Measurements from ENCODE around the gene MPP3. TPM values are rescaled to one million over a fixed set of nuclear protein-coding genes. Genes with fewer than 3 reads are reported as not detected.

MPP3 gene
- total and polyA plus RNA-seq, 10 of the 15 experiments (the other 5 are each of a cell fraction or from before 2014, with no cell fraction given), result not detected

GRCh38 chr17:43778337-43779144 is 54.4 kb downstream of the MPP3 start, which contains the start of gene DUSP3 (continued):
- TF ChIP-seq ZNF384 (IDR thresholded peaks at IDR 0.05; ENCODE audit: borderline replicate concordance, low read depth, low read length), result no peak

GRCh38 chr17:43774304-43775250 is 58.4 kb downstream of the MPP3 start:
- Histone ChIP-seq H3K4me1 (ENCODE audit: control insufficient read depth, insufficient read depth, low read length) (no peaks in the 10 kb centered on the region), H4K20me1 (ENCODE audit: control insufficient read depth, insufficient read depth) (no peaks in the 10 kb centered on the region), H2AFZ (ENCODE audit: control insufficient read depth, low read depth, low read length) (no peak overlapping the region), H3K27me3 (replicated peaks in 1 of 2; ENCODE audit: control insufficient read depth in 2 of 2, insufficient read depth in 2 of 2, low read length in 1 of 2) (peaks cover 2 to 3% of the 10 kb centered on the region in 2 experiments; a peak in 2 of 4 replicates), H3K9ac (ENCODE audit: control insufficient read depth, insufficient read depth, low read length) (no peak overlapping the region), H3K4me3 (no peak overlapping the region), H3K4me2 (ENCODE audit: control insufficient read depth, insufficient read depth) (no peak overlapping the region), H3K9me3 (replicated peaks; ENCODE audit: control insufficient read depth, insufficient read depth, low read length) (no peaks in the 10 kb centered on the region), H3K27ac (ENCODE audit: control insufficient read depth, insufficient read depth) (no peak overlapping the region), H3K79me2 (ENCODE audit: control insufficient read depth, insufficient read depth, low read length) (no peaks in the 10 kb centered on the region; the same call in 1 of the 2 replicates), H3K36me3 (ENCODE audit: control insufficient read depth in 2 of 2, insufficient read depth in 2 of 2, low read length in 1 of 2) (no peaks in the 10 kb centered on the region)
- in situ Hi-C loops (cut with MboI), result no loop called here
- ATAC-seq (no peak), FAIRE-seq (no peak), DNase-seq (ENCODE audit: low read depth, low spot score) (no peak)
- WGBS (ENCODE audit: insufficient coverage, insufficient replicate concordance, low lambda C conversion rate, missing lambda C conversion rate), result 96% methylated on average over 16 of the region's 16 CpGs
- SMC1A ChIA-PET (ENCODE audit: uncharacterized antibody, unreplicated experiment), result interaction anchor here (0.6 kb wide), 1 partner anchor 13 kb away, joined by 3 read pairs; no protein-coding TSS in a partner anchor
- intact Hi-C loops (cut with micrococcal nuclease; ENCODE audit: unreplicated experiment), result loop anchor here (5.0 kb wide), 1 partner anchor 257 kb away; no protein-coding TSS in a partner anchor
- CTCF ChIA-PET, result no interaction called here
- no TSS peak for BruUV-seq (replicated peaks)
- POLR2A ChIA-PET, result no interaction called here
- RAD21 ChIA-PET (ENCODE audit: unreplicated experiment), result interaction anchor here (1.0 kb wide), 1 partner anchor 8 kb away, joined by 3 read pairs; no protein-coding TSS in a partner anchor
- TF ChIP-seq ATF7 (IDR thresholded peaks at IDR 0.05; ENCODE audit: low read depth), result no peak
- TF ChIP-seq RUNX3 (IDR thresholded peaks at IDR 0.05; ENCODE audit: low read length), result no peak
- no peak for TF ChIP-seq IRF3 (IDR thresholded peaks at IDR 0.05)
- no peak for TF ChIP-seq BCLAF1 (IDR thresholded peaks at IDR 0.05)
- no peak for TF ChIP-seq MXI1 (IDR thresholded peaks at IDR 0.05; ENCODE audit: low read depth, low read length)
- TF ChIP-seq JUNB (IDR thresholded peaks at IDR 0.05), result no peak
- no peak for TF ChIP-seq EED (IDR thresholded peaks at IDR 0.05; ENCODE audit: low read depth)
- TF ChIP-seq USF1 (IDR thresholded peaks at IDR 0.05; ENCODE audit: borderline replicate concordance, extremely low read length, insufficient read depth, low read depth, low read length), result no peak
- TF ChIP-seq ZBTB11 (CRISPR knock-in tag; IDR thresholded peaks at IDR 0.05), result no peak

Measured in GM12878 (cell line).